ENCODE measurements around the gene BICRA.

Gene BICRA

DNA sequence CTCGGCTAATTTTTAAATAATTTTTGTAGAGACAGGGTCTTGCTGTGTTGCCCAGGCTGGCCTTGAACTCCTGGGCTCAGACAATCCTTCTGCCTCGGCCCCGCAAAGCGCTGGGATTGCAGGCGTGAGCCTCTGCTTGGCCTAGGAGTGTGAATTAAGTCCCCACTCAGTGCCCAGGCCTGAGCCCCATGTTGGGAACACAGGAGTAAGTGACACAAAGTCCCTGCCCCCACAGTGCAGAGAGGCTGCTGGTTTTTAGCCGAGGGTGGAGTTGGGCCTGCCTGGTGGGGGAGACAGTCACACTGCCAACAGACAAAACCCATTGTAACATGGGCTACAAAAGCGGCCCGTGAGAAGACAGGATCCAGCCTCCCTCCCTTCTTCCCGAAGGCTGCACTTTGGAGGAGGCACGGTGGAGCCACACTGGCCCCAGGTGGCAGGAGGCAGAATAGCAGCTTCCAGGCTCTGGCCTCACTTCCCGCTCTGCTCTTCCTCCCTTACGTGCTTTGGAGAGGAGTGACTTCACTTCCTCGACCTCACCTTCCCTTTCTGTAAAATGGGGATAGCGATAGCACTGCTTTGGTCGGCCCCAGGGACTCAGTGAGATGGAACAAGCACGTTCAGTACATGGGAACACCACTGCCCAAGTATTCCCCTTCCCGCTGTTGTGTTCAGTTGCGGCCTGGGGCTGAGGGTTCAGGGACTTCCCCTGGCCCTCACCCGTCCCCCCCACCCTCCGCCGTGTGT is 89.1 kb downstream of the BICRA start:
- H3K4me2 ChIP-seq (ENCODE audit: low read depth, low read length) = no peak overlapping the region

DNA sequence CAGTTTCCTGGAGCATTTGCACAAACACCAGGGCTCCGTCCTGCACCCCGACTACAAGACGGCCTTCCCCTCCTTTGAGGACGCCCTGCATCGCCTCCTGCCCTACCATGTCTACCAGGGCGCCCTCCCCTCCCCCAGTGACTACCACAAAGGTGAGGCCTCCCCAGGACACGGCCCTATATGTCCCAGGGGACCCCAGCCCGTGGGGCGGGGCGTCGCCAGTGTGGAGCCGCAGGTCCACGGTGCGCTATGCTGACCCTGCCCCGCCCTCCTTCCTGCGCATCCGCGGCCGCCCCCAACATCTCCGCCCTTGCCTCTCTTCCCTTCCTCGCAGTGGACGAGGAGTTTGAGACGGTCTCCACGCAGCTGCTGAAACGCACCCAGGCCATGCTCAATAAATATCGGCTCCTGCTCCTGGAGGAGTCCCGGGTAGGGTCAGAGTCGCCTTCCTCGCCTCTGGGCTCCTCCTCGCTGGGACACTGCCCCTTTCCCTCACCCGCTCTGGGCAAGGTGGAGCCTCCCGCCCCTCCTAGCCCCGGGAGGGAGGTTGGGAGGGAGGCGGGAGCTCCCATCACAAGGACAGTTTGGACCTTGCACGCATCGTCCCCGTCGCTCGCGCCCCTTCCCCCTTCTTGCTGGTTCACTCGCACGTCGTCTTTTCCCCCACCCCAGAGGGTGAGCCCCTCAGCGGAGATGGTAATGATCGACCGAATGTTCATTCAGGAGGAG is 89.9 kb downstream of the BICRA start:
- H4K20me1 ChIP-seq (ENCODE audit: insufficient read depth, low read length) = no peaks in the 10 kb centered on the region
- H3K27ac ChIP-seq (ENCODE audit: low read length) = no peak overlapping the region
- H3K9me2 ChIP-seq (replicated peaks; ENCODE audit: insufficient read depth, low read length) = no peaks in the 10 kb centered on the region
- no peak overlapping the region for H3K9ac ChIP-seq (ENCODE audit: low read length)
- H3K36me3 ChIP-seq (replicated peaks; ENCODE audit: insufficient read depth, low read length) = no peaks in the 10 kb centered on the region
- no peak overlapping the region for H3K4me3 ChIP-seq (ENCODE audit: low read length)
- no peaks in the 10 kb centered on the region for H3K79me2 ChIP-seq (ENCODE audit: low read length)
- no peak for DNase-seq
- TF ChIP-seq, protein P1, sequence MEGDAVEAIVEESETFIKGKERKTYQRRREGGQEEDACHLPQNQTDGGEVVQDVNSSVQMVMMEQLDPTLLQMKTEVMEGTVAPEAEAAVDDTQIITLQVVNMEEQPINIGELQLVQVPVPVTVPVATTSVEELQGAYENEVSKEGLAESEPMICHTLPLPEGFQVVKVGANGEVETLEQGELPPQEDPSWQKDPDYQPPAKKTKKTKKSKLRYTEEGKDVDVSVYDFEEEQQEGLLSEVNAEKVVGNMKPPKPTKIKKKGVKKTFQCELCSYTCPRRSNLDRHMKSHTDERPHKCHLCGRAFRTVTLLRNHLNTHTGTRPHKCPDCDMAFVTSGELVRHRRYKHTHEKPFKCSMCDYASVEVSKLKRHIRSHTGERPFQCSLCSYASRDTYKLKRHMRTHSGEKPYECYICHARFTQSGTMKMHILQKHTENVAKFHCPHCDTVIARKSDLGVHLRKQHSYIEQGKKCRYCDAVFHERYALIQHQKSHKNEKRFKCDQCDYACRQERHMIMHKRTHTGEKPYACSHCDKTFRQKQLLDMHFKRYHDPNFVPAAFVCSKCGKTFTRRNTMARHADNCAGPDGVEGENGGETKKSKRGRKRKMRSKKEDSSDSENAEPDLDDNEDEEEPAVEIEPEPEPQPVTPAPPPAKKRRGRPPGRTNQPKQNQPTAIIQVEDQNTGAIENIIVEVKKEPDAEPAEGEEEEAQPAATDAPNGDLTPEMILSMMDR (IDR thresholded peaks at IDR 0.05; ENCODE audit: low read length) = no peak
- TF ChIP-seq EZH2phosphoT487 (IDR thresholded peaks at IDR 0.05; ENCODE audit: low read length) (no peak), EZH2 (optimal IDR thresholded peaks at IDR 0.05; ENCODE audit: low read depth, low read length) (no peak)
- H3K9me3 ChIP-seq (replicated peaks; ENCODE audit: insufficient read depth, low read length) = no peaks in the 10 kb centered on the region
- no peaks in the 10 kb centered on the region for H3K27me3 ChIP-seq (replicated peaks; ENCODE audit: insufficient read depth, low read length)
- H3F3A ChIP-seq (ENCODE audit: insufficient read depth, low read length) = no peaks in the 10 kb centered on the region
- H3K4me2 ChIP-seq (ENCODE audit: low read depth, low read length) = no peak overlapping the region
- no peaks in the 10 kb centered on the region for H3K4me1 ChIP-seq (ENCODE audit: low read length)
- H2AFZ ChIP-seq (ENCODE audit: low read length) = no peak overlapping the region

More for the DNA sequence above, 89.1 kb downstream of the BICRA start:
- no peak overlapping the region for H3K9ac ChIP-seq (ENCODE audit: low read length)
- H3K4me1 ChIP-seq (ENCODE audit: low read length) = no peaks in the 10 kb centered on the region
- H3K27ac ChIP-seq (ENCODE audit: low read length) = no peak overlapping the region
- H3K4me3 ChIP-seq (ENCODE audit: low read length) = no peak overlapping the region
- DNase-seq = peak; percentile 24
- no peaks in the 10 kb centered on the region for H3K9me3 ChIP-seq (replicated peaks; ENCODE audit: insufficient read depth, low read length)
- TF ChIP-seq EZH2 (optimal IDR thresholded peaks at IDR 0.05; ENCODE audit: low read depth, low read length) = no peak
- TF ChIP-seq, protein P1 (IDR thresholded peaks at IDR 0.05; ENCODE audit: low read length) = peak; percentile 89
- no peaks in the 10 kb centered on the region for H4K20me1 ChIP-seq (ENCODE audit: insufficient read depth, low read length)
- H2AFZ ChIP-seq (ENCODE audit: low read length) = no peak overlapping the region
- no peaks in the 10 kb centered on the region for H3K9me2 ChIP-seq (replicated peaks; ENCODE audit: insufficient read depth, low read length)
- no peaks in the 10 kb centered on the region for H3K36me3 ChIP-seq (replicated peaks; ENCODE audit: insufficient read depth, low read length)
- no peaks in the 10 kb centered on the region for H3K27me3 ChIP-seq (replicated peaks; ENCODE audit: insufficient read depth, low read length)
- H3K79me2 ChIP-seq (ENCODE audit: low read length) = no peaks in the 10 kb centered on the region
- no peaks in the 10 kb centered on the region for H3F3A ChIP-seq (ENCODE audit: insufficient read depth, low read length)

DNA sequence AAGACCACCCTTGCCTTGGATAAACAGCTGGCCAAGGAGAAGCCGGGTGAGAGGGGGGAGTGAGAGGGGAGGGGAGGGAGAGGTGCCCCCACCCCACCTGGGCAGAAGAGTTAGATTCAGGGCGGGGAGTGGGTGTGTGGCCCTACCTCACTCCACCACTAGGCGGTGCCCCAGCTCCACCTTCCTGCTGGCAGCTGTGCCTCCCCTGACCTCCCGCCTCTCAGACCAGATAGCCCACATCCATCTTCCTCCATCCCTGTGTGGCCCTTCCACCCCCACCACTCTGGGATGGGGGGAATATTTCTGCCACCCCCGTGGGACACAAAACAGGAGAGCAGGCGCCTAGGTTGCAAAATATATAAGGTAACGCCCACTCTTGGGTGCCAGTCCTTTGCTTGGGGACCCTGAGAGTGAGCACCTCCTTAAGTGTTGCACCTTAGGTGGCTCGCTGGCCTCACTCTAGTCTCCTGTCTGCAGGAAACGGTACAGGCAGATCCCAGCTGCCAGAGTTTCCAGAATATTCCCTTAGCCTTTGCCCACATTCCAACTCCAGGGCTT is 90.5 kb downstream of the BICRA start:
- no peak overlapping the region for H3K4me2 ChIP-seq (ENCODE audit: low read depth, low read length)
- no peaks in the 10 kb centered on the region for H3K36me3 ChIP-seq (replicated peaks; ENCODE audit: insufficient read depth, low read length)
- TF ChIP-seq, protein P1 (IDR thresholded peaks at IDR 0.05; ENCODE audit: low read length) = peak; percentile 77
- TF ChIP-seq EZH2 (optimal IDR thresholded peaks at IDR 0.05; ENCODE audit: low read depth, low read length) = no peak
- H3K27ac ChIP-seq (ENCODE audit: low read length) = no peak overlapping the region
- no peaks in the 10 kb centered on the region for H4K20me1 ChIP-seq (ENCODE audit: insufficient read depth, low read length)
- no peak overlapping the region for H3K4me3 ChIP-seq (ENCODE audit: low read length)
- H3K9me3 ChIP-seq (replicated peaks; ENCODE audit: insufficient read depth, low read length) = no peaks in the 10 kb centered on the region
- H2AFZ ChIP-seq (ENCODE audit: low read length) = no peak overlapping the region
- H3K9ac ChIP-seq (ENCODE audit: low read length) = no peak overlapping the region
- H3K9me2 ChIP-seq (replicated peaks; ENCODE audit: insufficient read depth, low read length) = no peaks in the 10 kb centered on the region
- no peaks in the 10 kb centered on the region for H3K79me2 ChIP-seq (ENCODE audit: low read length)
- no peak for DNase-seq
- H3K4me1 ChIP-seq (ENCODE audit: low read length) = no peaks in the 10 kb centered on the region
- H3K27me3 ChIP-seq (replicated peaks; ENCODE audit: insufficient read depth, low read length) = no peaks in the 10 kb centered on the region
- no peaks in the 10 kb centered on the region for H3F3A ChIP-seq (ENCODE audit: insufficient read depth, low read length)
